GM18499 (cell line): ENCODE results near the gene ATP2C1.
A peak's percentile ranks its signal among the peaks of the same experiment; 100 is the strongest.

Experiments used
- ATAC-seq: cut with Tn5 transposase; IDR thresholded peaks from one replicate; pipeline ENCODE4 v1.9.1; 2021; ENCODE audit warnings: moderate number of reproducible peaks; ENCODE audit not compliant: insufficient read depth, unreplicated experiment

ATP2C1 gene

GRCh38 chr3:130894130-130894985 lies 474 bp downstream of the ATP2C1 start:
- ATAC-seq: no peak

DNA sequence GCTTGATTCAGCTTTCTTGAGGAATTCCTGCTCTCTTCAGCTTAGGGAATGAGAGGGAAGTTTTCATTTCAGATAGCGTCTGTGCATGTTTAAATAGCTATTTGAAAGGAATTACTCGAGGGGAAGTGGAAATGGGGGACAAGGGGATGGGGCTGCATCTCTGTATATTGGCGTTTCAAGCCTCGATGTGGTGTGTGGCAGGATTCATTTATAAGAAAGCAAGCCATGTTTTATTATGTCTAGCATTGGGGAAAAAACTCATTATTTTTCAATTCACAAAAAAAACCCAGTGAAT lies 1.0 kb downstream of the ATP2C1 start:
- no peak for ATAC-seq

- no peak for ATAC-seq
Measured at GRCh38 chr3:130895690-130896488, 2.0 kb downstream of the ATP2C1 start.

DNA sequence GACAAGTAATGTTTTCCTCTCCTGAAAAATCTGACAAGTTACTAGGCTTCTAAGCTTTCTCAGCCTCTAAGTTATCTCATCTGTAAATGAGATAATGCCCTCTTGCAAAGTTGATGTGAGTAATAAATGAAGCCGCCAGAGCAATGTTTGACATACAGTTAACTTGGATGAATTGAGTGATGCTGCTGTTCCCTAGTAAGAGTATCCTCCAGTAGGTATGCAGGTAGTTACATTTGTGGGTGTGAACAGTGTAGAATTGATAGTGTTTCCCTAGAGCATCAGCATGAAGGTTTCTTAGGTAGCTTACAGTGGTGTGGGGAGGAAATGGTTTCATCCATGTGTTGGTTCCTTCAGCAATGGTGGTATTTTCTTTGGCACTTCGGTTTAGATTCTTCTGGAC lies 3.4 kb downstream of the ATP2C1 start:
- ATAC-seq: no peak

DNA sequence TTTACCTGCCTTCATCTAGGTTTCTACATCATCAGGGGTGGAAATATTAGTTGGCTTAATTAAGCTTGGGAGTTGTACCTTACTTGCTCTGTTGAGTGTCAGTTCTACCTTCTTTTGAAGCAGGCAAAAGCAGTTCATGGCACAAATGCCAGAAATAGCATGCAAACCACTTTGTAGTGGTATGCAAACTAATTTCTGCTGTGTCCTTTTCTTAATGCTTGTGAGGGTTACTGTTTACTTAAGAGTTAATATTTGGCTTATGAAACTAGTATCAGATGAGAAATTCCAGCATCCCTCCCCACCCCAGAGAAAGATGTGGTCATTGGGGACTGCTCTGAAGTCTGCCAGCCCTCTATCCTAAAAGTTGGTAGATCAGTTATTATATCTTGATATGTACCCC lies 7.1 kb downstream of the ATP2C1 start:
- ATAC-seq: no peak

DNA sequence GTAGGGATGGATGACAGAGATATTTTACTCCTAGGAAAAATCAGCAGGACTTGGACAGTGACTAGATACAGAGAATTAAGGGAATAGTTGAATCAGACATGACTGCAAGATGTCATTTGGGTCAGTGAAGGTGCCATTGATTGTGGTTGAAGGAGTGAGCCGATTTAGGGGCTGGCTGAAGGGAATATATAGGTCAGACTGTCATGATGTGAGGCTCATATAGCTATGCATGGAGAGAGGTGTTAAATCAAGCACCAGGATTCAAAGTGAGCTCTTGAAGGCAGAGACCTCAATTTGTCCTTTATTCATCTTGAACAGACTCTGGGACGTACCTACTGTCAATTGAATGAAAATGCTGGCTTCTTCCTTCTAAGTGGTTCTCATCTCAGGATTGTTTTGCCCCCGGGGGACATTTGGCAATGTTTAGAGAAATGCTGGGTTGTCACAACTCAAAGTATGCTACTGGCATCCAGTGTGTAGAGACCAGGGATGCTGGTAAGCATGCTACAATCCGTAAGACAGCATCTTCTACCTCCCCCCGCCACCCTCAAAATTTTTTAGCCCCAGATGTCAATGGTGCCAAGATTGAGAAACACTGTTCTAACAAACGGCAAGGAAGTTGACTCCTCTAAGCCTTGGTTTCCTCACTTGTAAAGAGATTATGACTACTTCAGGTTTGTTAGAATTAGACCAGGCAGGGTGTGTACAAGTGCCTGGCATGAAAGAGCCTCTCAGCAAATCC lies 7.8 kb downstream of the ATP2C1 start:
- ATAC-seq: no peak

DNA sequence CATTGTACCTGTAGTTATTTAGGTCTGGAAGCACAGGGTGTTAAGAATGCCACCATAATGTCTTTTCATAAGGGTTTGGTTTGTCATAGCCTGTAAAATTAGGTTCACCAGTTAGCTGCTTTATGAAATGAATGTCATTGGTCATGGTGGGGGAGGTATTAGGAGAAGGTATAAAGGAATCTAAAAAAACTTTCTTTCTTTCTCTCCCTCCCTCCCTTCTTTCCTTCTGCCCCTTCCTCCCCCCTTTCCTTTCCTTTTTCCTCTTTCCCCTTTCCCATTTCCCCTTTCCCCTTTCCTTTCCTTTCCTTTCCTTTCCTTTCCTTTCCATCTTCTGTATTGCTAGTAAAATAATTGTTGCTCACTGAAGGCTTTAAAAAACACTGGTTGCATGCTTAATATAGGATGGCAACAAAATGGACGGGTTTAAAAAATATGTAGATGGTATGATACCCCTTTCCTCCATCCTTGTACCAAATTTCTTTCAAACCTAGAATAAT lies 9.6 kb downstream of the ATP2C1 start:
- no peak for ATAC-seq

DNA sequence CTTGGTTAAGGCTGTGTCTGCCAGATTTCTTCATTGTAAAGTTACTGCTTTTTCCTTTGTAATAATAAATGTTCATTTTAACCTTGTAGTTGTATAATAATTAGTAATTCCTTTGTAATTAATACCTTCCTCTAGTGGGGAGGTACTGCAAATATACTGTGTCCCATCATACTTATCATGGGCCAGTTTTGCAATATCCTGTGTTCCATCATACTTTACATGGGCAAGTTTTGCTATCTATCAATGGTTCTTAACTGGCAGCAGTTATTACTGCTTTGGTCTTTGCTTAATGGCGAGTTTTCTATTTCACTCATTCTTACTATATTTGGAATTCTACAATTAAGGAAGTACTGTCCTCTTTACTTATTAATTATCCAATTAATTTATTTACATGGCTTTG lies 10.6 kb downstream of the ATP2C1 start:
- ATAC-seq: no peak

GRCh38 chr3:130905551-130905950 lies 11.7 kb downstream of the ATP2C1 start:
- ATAC-seq: no peak

GRCh38 chr3:130906374-130906995 lies 12.6 kb downstream of the ATP2C1 start:
- ATAC-seq: no peak

- ATAC-seq: no peak
Measured at GRCh38 chr3:130907500-130907899, 13.6 kb downstream of the ATP2C1 start.

DNA sequence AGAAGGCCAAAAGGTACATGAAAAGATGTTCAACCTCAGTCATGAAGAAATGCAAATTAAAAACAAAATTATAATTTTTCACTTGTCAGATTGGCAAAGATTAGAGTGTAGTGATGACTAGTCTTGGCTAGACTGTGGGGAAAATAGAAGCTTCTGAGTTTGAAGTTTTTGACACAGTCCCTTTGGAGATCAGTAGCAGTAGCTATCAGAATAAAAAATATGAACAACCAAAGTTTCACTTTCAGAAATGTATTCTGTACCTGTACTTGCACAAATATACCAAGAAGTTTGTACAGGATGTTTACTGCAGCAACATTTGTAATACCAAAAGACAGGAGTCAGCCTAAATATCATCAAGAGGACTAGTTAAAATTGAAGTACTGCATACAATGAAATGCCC lies 14.1 kb downstream of the ATP2C1 start:
- ATAC-seq: no peak

- ATAC-seq: no peak
Measured at GRCh38 chr3:130915567-130916292, 21.8 kb downstream of the ATP2C1 start.

DNA sequence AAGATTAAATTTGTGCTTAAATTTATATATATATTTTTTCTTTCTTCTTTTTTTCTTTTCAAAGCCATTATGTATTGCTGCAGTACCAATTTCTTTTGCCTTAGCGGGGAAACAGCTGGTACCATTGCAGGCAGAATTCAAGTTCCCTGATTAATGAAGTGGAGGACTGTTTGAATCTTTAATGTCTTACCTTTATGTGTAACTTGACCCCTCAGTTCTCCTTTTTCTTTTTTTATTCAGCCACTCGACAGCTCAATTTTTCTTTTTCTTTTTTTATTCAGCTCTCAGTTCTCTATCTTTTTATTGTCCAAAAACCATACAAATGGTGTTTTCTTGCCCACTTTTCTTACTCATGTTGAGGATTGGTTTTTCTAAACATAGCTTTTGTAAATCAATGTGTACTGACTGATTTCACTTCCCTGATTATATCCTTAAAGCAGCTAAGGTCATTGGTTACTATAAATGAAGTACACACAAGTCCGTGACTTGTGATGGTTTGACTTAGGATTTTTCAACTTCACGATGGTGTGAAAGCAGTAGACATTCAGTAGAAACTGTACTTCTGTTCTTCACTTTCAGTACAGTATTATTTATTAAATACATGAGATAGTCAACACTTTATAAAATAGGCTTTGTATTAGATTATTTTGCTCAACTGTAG lies 22.8 kb downstream of the ATP2C1 start:
- peak; percentile 56 for ATAC-seq

DNA sequence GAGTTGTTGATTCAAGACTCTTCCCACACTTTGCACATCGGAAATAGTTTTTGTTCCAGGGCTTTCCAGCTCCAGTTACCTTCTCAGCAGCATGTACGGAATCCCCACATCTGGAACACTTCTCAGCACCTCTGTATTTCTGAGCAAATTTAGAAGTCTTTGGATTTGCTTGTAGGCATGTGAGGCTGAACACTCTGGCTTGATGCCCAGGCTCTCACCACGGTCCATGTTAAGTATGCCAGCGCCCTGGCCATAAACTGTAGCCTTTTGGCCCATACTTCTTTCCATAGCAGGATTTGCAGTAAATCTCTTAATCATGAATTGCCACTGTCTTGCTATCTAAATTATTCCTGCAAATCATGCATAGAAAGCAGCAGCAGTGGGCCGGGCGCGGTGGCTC lies 24.4 kb downstream of the ATP2C1 start:
- no peak for ATAC-seq

GRCh38 chr3:130925628-130926027 lies 31.7 kb downstream of the ATP2C1 start:
- ATAC-seq: no peak

DNA sequence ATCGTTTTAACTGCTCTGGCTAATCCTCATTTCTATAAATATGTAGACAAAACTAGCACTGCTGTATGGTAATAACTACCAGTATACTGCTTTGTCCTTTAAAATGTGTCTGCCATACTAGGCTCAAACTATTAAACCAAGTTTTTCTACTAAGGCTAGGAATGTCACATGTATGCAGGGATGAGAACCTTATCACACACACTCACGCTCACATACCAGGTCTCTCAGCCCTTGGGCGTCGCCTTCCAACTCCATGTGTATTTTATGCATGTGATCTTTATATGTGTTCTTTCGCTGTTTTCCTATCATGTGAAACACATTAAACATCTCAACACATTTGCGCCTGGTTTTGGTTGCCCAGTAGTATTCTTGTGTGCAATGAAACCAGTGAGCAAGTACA lies 32.6 kb downstream of the ATP2C1 start:
- no peak for ATAC-seq

DNA sequence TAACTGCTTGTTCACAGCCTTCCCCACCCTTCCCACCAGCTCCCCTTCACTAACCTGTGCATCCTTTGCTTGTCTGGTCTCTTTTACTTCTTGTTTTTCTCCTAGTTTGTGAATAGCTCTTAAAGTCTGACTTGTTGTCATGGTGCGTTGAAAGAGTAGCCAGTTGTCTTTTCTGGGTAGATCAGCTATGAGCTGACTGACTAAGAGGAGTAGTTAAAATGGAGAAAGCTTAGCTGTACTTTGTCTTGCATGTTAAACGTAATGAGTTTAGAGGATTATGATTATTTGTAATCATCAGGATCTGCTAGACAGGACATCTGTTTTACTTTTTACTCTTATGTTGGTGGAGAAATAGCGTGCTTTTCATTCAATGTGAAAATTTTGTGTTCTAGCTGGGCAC lies 35.9 kb downstream of the ATP2C1 start:
- ATAC-seq: no peak

DNA sequence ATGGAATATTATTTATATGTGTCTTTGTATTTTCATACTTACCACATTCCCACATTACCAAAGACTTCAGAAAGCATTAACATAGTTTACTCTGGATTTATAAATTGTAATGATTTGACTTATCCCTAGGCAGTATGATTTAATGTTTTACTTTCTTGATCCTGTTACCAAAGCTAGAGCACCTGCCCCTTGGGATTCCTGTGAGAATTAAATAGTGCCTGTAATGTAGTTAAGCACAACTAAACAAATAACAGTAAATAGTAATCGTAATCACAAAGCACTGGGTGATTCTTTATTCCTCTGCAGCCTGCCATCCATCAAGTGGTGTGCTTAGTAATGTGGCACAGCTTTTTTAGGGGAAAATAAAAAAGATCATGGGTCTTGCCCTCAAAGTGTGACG lies 39.1 kb downstream of the ATP2C1 start:
- no peak for ATAC-seq
